ENCODE data around the gene FAM50A. TPM values are rescaled to one million over a fixed set of nuclear protein-coding genes. Genes with fewer than 3 reads are reported as not detected.

Gene FAM50A
- polyA plus RNA-seq, 1 of the 3 experiments (the other 2 are of a cell fraction) = 86.0 TPM

- TF ChIP-seq NFIC (IDR thresholded peaks at IDR 0.05; ENCODE audit: borderline replicate concordance) = no peak
- TF ChIP-seq MXI1 (IDR thresholded peaks at IDR 0.05; ENCODE audit: low read depth, low read length) = no peak
- no peak for TF ChIP-seq EP300 (IDR thresholded peaks at IDR 0.05; ENCODE audit: borderline replicate concordance in 1 of 2, low read depth in 1 of 2, low read length in 1 of 2)
- TF ChIP-seq POLR2AphosphoS5 (IDR thresholded peaks at IDR 0.05; ENCODE audit: low read depth, low read length) = no peak
Observed at GRCh38 chrX:154443479-154443910, 446 bp upstream of the FAM50A start (continued).

- Histone ChIP-seq H3K4me1 (ENCODE audit: control insufficient read depth in 1 of 2, insufficient read depth in 2 of 2, low read depth in 1 of 2, low read length in 1 of 2) (peaks cover 0 to 14% of the 10 kb centered on the region in 2 experiments; a peak in 1 of 4 replicates), H3K27ac (ENCODE audit: low read depth in 2 of 2, low read length in 1 of 2) (no peak overlapping the region; a peak in 1 of 4 replicates), H3K4me2 (peak overlapping the region; percentile 84), H3K9me2 (no peaks in the 10 kb centered on the region), H2AFZ (ENCODE audit: low read depth) (no peak overlapping the region), H3K4me3 (ENCODE audit: low read depth in 2 of 2, low read length in 1 of 2) (peak overlapping the region; percentile 59 to 66), H3K9me3 (no peaks in the 10 kb centered on the region), H3K79me2 (ENCODE audit: insufficient read depth) (peaks cover 32% of the 10 kb centered on the region), H4K20me1 (ENCODE audit: insufficient read depth) (peaks cover 16% of the 10 kb centered on the region; the same call in 1 of the 2 replicates), H3K36me3 (replicated peaks in 1 of 2; ENCODE audit: control insufficient read depth in 1 of 2, insufficient read depth in 2 of 2, low read length in 1 of 2) (peaks cover 0 to 17% of the 10 kb centered on the region in 2 experiments), H3K27me3 (ENCODE audit: insufficient read depth) (peaks cover 23% of the 10 kb centered on the region), H3F3A (replicated peaks; ENCODE audit: insufficient read depth) (peaks cover 4% of the 10 kb centered on the region), H3K9ac (peak overlapping the region; percentile 63)
- no peak for DNase-seq
- ChIA-PET POLR2A (interaction anchor here (0.9 to 1.1 kb wide), 2 partner anchors 13 to 15 kb away, joined by 3 to 4 read pairs; no protein-coding TSS in a partner anchor), CTCF (interaction anchor here (1.1 kb wide), 1 partner anchor 33 kb away, joined by 3 read pairs; no protein-coding TSS in a partner anchor)
- 21% methylated on average over 5 of the region's 13 CpGs for WGBS (ENCODE audit: low lambda C conversion rate)
- TF ChIP-seq USF1 (IDR thresholded peaks at IDR 0.05; ENCODE audit: borderline replicate concordance, low read depth) = no peak
- TF ChIP-seq NRF1 (IDR thresholded peaks at IDR 0.05; ENCODE audit: low read depth, low read length) = no peak
- no peak for TF ChIP-seq USF2 (IDR thresholded peaks at IDR 0.05; ENCODE audit: borderline replicate concordance, low read depth, low read length)
- no peak for TF ChIP-seq RAD21 (IDR thresholded peaks at IDR 0.05; ENCODE audit: low read length)
- TF ChIP-seq RXRA (IDR thresholded peaks at IDR 0.05; ENCODE audit: borderline replicate concordance, low read depth) = no peak
- no peak for TF ChIP-seq FOXM1 (IDR thresholded peaks at IDR 0.05; ENCODE audit: low read depth)
- no peak for TF ChIP-seq POLR2AphosphoS5 (IDR thresholded peaks at IDR 0.05; ENCODE audit: low read depth, low read length)
- no peak for TF ChIP-seq EZH2phosphoT487 (IDR thresholded peaks at IDR 0.05; ENCODE audit: borderline replicate concordance, low read depth)
- no peak for TF ChIP-seq CTCF (IDR thresholded peaks at IDR 0.05)
- TF ChIP-seq MEF2A (IDR thresholded peaks at IDR 0.05; ENCODE audit: borderline replicate concordance, low read depth) = no peak
- TF ChIP-seq TCF12 (IDR thresholded peaks at IDR 0.05) = no peak
- no peak for TF ChIP-seq ELF1 (IDR thresholded peaks at IDR 0.05)
- TF ChIP-seq NFIC (IDR thresholded peaks at IDR 0.05; ENCODE audit: borderline replicate concordance) = no peak
- no peak for TF ChIP-seq GABPA (IDR thresholded peaks at IDR 0.05; ENCODE audit: low read depth)
- no peak for TF ChIP-seq CHD2 (IDR thresholded peaks at IDR 0.05; ENCODE audit: low read length, partially characterized antibody)
- no peak for TF ChIP-seq RCOR1 (IDR thresholded peaks at IDR 0.05; ENCODE audit: low read length)
- no peak for TF ChIP-seq FOXJ3 (CRISPR knock-in tag; IDR thresholded peaks at IDR 0.05)
- no peak for TF ChIP-seq EP300 (IDR thresholded peaks at IDR 0.05; ENCODE audit: borderline replicate concordance in 1 of 2, low read depth in 1 of 2, low read length in 1 of 2)
Observed at GRCh38 chrX:154444755-154445246, 860 bp downstream of the FAM50A start.
